ENCODE data around the gene PLXNA4. TPM values are rescaled to one million over a fixed set of nuclear protein-coding genes. Genes with fewer than 3 reads are reported as not detected.
A peak's percentile ranks its signal among the peaks of the same experiment; 100 is the strongest.

PLXNA4 gene
- total RNA-seq, 4 donors from 2014 or later: 0.31 to 0.66 (median 0.43) TPM

GRCh38 chr7:132618956-132619305, 42.7 kb upstream of the PLXNA4 start:
- Histone ChIP-seq H3K27me3 (peaks cover 0 to 6% (median 0%) of the 10 kb centered on the region in 3 donors), H3K36me3 (no peaks in the 10 kb centered on the region), H3K9me3 (no peaks in the 10 kb centered on the region), H3K4me3 (no peak overlapping the region), H3K4me1 (no peaks in the 10 kb centered on the region), H3K27ac (no peak overlapping the region)
- intact Hi-C loops (cut with DNase I; ENCODE audit: low total_unique reads): no loop called here
- in situ Hi-C loops (cut with MboI; ENCODE audit: low sequenced_read_pairs in 4 of 4): no loop called here
- no peak for DNase-seq
- TF ChIP-seq POLR2A (IDR thresholded peaks at IDR 0.05): no peak
- TF ChIP-seq, protein P1, sequence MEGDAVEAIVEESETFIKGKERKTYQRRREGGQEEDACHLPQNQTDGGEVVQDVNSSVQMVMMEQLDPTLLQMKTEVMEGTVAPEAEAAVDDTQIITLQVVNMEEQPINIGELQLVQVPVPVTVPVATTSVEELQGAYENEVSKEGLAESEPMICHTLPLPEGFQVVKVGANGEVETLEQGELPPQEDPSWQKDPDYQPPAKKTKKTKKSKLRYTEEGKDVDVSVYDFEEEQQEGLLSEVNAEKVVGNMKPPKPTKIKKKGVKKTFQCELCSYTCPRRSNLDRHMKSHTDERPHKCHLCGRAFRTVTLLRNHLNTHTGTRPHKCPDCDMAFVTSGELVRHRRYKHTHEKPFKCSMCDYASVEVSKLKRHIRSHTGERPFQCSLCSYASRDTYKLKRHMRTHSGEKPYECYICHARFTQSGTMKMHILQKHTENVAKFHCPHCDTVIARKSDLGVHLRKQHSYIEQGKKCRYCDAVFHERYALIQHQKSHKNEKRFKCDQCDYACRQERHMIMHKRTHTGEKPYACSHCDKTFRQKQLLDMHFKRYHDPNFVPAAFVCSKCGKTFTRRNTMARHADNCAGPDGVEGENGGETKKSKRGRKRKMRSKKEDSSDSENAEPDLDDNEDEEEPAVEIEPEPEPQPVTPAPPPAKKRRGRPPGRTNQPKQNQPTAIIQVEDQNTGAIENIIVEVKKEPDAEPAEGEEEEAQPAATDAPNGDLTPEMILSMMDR (IDR thresholded peaks at IDR 0.05 in 4 of 5, conservative IDR thresholded peaks at IDR 0.05 in 1 of 5): no peak
- ATAC-seq: no peak

- DNase-seq (no peak), ATAC-seq (no peak)
- intact Hi-C loops (cut with DNase I; ENCODE audit: low total_unique reads) (no loop called here), in situ Hi-C loops (cut with MboI; ENCODE audit: low sequenced_read_pairs in 4 of 4) (no loop called here)
- no peak overlapping the region for H3K4me3 ChIP-seq
- no peaks in the 10 kb centered on the region for H3K4me1 ChIP-seq
- no peak overlapping the region for H3K27ac ChIP-seq
- peaks cover 0 to 6% (median 0%) of the 10 kb centered on the region in 3 donors for H3K27me3 ChIP-seq
- H3K9me3 ChIP-seq: no peaks in the 10 kb centered on the region
- no peaks in the 10 kb centered on the region for H3K36me3 ChIP-seq
- TF ChIP-seq POLR2A (IDR thresholded peaks at IDR 0.05): no peak
- TF ChIP-seq, protein P1 (IDR thresholded peaks at IDR 0.05 in 4 of 5, conservative IDR thresholded peaks at IDR 0.05 in 1 of 5): no peak
These were observed 42.1 kb upstream of the PLXNA4 start for GRCh38 chr7:132618271-132618955.

DNA sequence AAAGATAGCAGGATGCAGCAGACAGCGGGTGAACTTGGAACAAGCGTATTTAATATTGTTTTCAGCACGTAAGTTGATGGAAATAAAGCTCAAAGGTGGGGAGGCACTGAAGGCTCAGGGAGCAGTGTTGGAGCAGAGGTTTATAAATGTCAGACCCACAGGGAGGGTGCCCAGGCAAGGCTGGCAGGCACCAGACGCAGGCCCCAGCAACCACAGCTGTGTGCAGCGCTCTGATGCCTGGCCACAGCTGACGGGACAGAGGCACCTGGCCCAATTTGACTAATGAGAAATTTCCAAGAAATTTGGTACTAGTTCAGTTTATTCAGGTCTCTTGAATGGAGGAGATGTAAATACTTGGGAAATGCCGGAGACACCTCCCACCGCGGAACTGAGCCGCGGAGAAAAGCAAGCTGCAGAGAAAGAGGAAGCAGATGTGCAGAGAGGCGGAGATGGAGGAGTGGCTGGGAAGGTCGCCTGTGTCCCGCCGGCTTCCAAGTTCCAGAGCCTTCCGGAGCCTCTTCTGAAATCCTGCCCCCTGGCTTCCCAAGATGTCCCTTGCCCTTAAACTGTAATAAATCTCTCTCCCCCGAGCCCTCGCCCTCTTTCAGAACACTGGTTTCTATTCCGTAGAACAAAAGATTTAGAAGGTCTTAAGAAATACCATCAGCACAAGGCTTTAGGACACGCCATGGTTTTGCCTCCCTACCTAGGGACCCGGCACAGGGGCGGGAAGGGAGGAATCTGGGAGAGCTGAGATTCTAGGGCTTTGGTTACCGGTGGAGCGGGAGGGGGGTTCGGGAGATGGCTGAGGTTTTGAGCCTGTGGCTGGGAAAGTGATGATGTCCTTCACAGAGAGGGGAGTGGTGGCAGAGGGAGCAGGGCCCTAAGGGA, 38.4 kb upstream of the PLXNA4 start:
- Histone ChIP-seq H3K9me3 (no peaks in the 10 kb centered on the region), H3K27me3 (peaks cover 0 to 11% (median 0%) of the 10 kb centered on the region in 3 donors), H3K27ac (no peak overlapping the region), H3K36me3 (no peaks in the 10 kb centered on the region), H3K4me3 (peak overlapping the region; percentile 17 to 28 (median 23)), H3K4me1 (no peaks in the 10 kb centered on the region)
- in situ Hi-C loops (cut with MboI; ENCODE audit: low sequenced_read_pairs in 4 of 4): no loop called here
- TF ChIP-seq POLR2A (IDR thresholded peaks at IDR 0.05): no peak
- TF ChIP-seq, protein P1 (IDR thresholded peaks at IDR 0.05 in 4 of 5, conservative IDR thresholded peaks at IDR 0.05 in 1 of 5): no peak
- ATAC-seq: no peak
- intact Hi-C loops (cut with DNase I; ENCODE audit: low total_unique reads): no loop called here
- DNase-seq: peak in 1 of 2 donors; percentile 17

- no peak for TF ChIP-seq POLR2A (IDR thresholded peaks at IDR 0.05)
- TF ChIP-seq, protein P1 (IDR thresholded peaks at IDR 0.05 in 4 of 5, conservative IDR thresholded peaks at IDR 0.05 in 1 of 5): no peak
- Histone ChIP-seq H3K4me3 (no peak overlapping the region), H3K27me3 (peaks cover 0 to 11% (median 0%) of the 10 kb centered on the region in 3 donors), H3K36me3 (no peaks in the 10 kb centered on the region), H3K4me1 (no peaks in the 10 kb centered on the region), H3K27ac (no peak overlapping the region), H3K9me3 (no peaks in the 10 kb centered on the region)
- in situ Hi-C loops (cut with MboI; ENCODE audit: low sequenced_read_pairs in 4 of 4) (no loop called here), intact Hi-C loops (cut with DNase I; ENCODE audit: low total_unique reads) (no loop called here)
- DNase-seq (no peak), ATAC-seq (no peak)
These were observed 37.5 kb upstream of the PLXNA4 start for GRCh38 chr7:132613737-132614136.
